Activated T-cell treated with anti-CD3 and anti-CD28 coated beads for 4 hours (primary cell): ENCODE measurements around the gene BTAF1.
A peak's percentile ranks its signal among the peaks of the same experiment; 100 is the strongest.
"Not testable (repeated sequence)": the region's sequence is repeated elsewhere in the genome, so short reads cannot be mapped to it uniquely, and the experiment has no call there.

Experiments used
- DNase-seq: peaks from one replicate; pipeline ENCODE4 v3.0.0-alpha.2; 2020

The BTAF1 gene

DNA sequence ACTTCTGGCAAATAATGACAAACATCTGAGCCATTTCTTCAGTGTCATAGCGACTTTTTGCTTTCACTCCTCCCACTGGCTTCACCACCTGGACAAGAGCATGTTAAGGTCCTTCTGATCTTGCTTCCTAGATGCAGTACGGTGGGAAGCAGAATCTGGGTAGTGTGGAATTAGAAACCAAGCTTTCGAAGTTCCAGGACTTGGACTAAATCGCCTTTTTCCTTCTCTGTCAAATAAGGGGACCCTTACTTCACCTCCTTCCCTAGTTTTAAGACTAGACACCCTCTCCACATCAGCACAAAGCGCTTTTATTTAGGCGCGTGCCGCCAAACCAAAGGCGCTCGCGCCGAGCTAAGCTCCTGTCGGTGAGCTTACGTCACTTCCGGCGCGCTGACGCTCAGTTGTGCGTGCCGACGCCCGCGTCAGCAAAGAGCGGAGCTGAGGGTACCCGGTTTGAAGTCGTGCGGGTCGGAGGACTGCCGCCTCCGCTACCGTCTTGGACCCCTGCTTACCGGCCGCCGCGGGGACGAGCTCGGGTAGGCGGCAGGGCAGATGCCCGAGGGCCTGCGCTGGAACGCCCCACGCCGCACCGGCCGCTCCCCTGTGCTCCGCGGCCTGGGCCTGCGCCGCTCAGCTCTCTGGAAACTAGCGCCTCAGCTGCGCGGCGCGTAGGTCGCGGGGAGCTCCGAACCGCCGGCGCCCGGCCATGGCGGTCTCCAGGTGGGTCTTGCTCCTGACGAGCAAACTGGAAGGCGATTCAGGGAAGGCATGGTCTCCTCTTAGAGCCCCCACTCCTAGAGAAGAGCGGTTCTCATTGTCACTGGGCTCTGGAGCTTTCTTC, at the start of gene BTAF1:
Gene BTAF1, plus strand, starts transcription at position 400 of the 841 bp plus-strand sequence. Its CDS starts 307 bp downstream, at position 707.
- peak; percentile 88 for DNase-seq

DNA sequence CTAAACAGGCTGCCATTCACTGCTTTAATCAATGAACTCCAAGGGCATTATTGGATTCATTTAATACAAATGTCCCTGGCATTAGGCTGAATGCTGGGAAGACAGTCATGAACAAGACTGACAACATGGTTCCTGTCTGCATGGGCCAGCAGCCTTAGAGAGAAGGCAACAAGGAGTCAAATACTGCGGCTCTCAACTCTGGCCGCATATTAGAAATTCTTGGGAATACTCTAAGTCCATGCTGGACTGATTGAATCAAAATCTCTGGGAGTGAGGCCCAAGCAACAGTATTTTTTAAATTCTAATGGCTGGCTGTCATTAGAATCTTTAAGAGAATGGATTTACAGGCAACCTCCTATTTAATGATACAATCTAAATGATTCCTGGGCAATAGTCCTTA, 48.4 kb upstream of the BTAF1 start:
- DNase-seq: no peak

DNA sequence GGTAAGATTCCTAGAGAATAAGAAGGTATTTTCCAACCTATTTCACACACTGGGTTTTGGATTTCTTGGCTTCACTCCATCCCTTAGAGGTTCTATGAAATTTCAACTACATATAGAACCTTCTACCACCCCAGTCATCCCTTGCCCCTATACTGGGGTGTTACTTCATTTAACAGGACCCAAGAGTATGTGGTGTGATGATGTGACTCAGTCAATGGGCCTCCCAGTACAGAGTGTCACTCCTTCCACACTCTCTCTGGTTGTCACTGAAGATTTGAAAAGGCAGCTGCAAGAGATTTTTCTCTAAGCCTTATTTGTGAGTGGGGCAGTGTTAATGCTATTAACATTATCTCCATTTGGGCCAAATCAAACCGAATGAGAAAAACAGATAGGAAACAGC, 47.8 kb upstream of the BTAF1 start:
- no peak for DNase-seq

DNA sequence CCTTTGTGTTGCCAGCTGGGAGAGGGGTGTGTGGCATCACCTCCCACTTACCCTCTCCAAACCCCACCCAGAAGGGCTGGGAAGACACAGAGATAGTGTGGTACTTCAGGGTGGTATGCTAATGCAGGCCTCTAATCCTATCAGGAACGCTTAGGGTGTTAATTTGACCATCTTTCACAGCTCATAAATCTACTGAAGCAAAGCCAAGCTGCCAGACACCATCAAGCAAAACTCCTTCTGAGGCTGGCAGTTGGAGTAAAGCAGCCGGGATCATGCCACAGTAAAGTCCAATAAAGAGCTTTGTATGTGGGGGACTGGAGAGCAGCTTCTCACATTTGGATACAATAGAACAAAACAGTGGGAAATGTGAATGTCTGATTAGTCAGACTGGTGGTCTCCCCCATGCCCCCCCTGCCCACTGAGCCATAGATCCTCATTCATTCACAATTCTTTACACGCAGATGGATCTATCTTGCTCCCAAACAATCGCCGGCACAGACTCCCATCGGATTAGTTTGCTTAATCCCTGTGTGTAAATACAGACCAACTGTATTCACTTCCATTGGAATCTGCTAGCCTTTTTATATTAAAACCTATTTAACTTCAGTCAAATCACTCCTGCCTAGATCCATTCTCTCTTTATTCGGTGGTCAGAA, 43.9 kb upstream of the BTAF1 start:
- no peak for DNase-seq

DNA sequence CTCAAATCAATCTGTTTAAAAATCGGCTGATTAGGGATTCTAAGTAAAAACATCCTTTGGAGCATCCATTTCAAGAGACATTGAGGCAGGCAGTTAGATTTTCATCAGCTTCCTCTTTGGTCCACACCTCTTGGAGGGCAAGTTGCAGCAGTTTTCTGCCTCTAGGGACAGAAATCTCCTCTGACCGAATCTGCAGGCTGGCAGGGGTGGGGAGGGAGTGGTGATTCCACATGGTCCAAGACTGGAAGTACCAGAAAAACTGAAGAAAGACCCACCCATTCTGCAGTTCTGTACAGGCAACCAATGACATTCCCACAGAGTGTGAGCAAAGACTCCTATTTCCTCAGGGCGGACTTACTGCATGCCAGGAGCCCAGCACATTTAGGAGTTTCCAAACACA, 43.3 kb upstream of the BTAF1 start:
- DNase-seq: no peak

DNA sequence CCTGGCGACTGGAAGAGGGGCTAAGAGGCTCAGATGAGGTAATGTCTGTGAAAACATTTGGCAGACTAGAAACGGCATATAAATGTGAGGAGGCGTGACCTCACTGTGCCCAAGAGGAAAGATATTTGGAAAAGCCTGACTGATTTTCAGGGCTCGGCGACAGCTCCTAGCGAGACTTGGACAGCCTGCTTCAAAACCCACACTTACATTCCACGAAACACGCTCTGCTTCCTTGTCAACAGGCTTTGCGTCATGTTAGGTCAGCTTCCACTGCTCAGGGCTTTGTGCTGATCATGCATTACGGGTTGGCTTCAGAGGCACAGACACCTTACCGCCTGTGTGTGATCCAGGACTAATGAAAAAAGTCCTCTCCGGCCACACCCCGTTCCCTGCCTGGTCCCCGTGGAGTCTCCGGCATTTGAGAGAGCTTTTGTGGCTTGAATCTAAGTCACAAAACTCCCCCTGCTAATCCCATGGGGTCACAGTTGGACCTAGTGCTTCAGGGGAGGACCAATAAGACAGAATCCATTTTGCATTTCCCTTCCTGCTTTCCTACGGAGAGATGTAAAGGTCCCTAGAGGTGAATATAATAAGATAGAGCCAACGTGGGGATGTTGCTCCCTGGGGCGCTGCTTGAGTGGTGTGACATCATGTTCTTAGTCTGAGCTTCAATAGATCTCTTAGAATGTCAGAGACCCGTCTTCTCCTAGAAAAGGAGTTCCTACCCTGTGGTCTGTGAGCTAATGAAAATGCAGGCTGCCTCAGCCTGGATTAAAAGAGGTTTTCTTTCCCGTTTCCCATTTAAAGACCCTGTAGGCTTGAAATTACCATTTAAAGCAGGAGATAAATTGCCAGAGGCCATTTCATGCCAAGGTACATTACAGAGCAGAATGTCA, 39.8 kb upstream of the BTAF1 start:
- no peak for DNase-seq

DNA sequence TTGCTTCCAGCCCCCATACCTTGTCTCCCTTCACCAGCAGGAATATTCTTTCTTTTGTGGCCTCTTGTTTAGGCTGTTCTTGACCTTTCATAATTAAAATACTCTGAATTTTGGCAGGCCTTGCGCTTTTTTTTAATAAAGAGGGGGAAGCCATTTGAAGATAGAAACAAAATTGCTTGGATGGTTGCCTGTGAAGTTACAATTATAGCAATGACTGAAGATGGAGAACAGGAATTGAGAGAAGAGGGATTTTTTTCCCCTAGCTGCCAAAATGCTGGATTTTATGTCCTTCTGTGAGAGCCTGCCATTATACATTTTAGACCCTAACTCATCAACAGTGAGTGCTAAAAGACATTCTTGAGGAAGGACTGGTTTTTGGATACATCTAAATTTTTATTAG, 39.0 kb upstream of the BTAF1 start:
- DNase-seq: no peak

DNA sequence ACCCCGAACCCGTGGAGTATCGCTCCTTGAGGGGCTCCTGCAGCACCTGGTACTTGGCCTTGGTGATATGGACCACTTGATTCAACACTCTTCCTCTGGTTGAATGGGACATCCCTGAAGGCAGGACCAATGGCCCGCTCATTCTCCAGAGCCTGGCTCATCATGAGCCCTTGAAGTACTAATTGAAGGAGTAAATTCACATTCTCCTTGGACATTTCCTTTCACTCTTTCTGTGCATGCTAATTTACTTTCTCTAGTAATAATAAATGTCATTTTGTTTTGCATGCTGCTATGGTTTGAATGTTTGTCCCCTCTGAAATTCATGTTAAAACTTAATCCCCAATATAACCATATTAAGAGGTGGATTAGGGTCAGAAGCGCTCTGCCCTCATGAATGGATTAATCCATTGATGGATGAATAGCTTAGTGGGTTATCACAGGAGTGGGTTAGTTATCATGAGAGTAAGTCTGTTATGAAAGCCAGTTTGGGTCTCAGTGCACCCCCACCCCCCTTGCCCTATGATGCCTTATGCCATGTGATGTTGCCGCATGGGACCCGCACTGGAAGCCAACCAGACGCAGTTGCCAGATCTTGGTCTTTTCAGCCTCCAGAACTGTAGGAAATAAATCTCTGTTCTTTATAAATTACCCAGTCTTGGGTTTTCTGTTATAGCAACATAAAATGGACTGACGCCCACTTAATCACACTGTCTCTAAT, 38.0 kb upstream of the BTAF1 start:
- DNase-seq: no peak

DNA sequence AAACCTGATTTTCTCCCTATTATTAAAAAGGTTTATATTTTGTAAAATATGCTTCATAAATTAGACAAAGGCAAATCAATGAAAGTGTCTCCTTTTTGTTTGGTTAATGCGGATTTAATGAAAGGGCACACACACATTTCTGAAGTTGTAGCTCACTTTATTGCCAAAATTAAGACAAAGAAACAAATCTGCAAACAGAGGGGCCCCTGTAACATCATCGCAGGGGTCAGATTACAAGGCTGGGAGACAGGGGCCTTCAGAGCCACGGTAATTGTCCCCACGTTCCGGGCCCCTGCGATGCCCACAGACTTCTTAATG, 36.7 kb upstream of the BTAF1 start:
- no peak for DNase-seq

DNA sequence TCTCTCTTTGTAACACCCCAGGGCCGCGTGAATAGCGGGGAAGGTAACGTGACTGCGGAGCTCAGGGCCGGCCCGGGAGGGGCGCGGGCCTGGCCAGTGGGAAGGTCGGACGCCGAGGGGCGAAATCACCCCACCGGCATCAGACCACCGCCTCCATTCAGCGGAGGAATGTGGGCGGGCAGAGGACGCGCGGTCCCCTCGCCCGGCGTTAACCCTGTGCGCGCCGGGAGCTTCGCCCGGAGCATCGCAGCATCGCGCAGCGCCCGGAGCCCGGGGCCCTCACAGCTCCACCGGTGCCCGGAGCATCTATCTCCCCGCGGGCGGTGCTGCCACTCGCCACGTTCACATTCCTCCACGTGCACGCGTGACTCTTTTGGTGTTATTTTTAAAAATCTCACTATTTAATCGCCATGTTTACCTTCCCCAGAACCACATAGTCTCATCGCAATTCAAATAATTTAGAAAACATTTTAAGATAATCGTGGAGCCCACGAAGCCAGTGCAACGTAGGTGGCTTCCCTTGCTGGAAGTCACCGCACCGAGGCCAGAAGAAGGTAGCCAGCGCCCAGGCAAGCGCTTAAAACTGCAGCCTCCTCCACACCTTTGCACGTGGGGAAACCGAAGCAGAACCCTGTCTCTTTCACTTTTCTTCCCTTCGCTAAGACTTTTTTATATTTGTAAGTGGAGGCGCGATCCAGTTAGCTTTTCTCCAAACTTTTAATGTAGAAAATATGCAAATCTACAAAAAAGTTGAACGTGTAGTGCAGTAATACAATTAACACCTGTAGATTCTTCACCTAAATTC, 36.1 kb upstream of the BTAF1 start:
- DNase-seq: peak; percentile 3

DNA sequence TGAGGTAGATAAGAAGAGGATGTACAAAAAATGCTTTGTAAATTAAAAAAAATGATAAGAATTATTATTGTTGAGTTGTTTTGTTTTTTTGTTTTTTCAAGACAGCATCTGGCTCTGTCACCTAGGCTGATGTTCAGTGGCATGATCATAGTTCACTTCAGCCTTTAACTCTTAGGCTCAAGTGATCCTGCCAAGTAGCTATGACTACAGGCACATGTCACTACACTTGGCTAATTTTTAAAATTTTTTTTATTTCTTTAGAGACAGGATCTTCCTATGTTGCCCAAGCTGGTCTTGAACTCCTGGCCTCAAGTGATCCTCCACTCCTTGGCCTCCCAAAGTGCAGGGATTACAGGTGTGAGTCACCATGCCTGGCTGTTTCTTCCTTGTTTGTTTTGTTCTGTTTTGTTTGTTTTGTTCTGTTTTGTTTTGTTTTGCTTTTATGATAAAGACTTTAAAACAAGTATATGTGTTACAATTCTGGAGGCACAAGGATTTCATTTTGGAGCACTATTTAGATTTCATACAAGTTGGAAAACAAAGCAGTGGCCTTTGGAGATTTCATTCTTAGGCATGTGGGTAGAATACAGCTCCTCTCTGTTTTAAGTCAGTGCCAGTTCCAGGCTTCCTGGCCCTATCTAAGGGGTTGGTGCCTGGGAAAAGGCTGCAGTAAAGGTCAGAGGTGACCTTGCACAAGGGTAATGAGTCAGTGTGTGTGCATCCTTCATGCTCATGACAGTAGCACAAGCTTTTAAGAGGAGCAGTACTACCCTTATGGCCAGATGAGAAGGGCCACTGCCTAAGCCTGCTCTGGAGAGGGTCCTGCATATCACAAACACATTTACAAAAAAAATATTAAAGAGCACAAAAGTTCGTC, 32.2 kb upstream of the BTAF1 start:
- no peak for DNase-seq

DNA sequence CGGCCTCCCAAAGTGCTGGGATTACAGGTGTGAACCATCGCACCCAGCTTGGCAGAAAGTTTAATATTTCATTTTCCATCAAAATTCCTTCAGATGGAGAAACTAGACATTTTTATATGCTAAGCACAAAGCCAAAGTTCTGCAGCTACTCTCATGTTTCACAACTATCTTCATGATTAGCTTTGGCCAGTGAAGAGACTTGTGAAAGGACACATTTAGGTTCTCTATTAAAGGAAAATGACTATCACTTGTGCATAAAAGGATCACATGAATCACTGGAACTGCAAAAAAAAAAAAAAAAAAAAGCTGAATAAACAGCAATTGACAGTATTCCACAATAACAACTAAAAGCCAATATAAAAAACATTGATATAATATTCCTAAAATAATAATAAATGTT, 30.5 kb upstream of the BTAF1 start:
- DNase-seq: no peak

DNA sequence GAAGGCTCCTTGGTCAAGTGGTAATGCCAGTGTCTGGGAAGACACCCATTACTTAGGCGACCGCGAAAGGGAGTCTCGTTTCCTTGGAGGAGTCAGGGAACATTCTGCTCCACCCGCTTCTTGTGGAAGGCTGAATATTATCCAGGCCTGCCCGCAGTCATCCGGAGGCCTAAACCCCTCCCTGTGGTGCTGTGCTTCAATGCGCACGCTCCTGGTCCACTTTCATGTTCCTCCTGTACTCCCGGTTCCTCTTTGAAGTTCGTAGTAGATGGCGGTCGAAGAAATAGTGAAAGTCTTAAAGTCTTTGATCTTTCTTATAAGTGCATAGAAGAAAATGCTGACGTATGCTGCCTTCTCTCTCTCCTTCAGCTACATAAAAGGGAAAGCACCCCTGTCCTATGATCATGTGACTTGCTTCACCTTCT, 29.3 kb upstream of the BTAF1 start:
- DNase-seq: not testable (repeated sequence)

DNA sequence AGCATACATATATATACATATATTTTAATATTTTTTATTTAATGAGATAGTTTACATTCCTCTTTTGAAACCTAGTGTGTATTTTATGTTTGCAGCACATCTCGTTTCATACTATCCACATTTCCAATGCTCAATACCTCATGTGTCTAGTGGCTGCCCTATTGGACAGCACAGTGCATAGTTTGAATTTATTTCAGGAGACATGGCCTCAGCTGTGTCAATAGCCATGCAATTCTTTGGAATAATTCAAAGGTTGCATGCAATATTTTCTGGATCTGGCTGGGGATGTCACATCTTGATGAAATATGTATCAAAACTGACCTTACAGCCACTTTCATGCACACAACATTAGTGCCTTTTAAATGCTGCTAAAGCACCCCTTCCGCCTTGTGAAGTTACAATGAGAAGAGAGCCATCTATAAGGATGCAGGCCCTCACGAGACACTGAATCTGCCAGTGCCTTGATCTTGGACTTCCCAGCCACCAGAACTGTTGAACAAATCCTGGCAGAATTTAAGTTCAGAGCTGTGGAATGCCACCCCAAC, 27.3 kb upstream of the BTAF1 start:
- no peak for DNase-seq

DNA sequence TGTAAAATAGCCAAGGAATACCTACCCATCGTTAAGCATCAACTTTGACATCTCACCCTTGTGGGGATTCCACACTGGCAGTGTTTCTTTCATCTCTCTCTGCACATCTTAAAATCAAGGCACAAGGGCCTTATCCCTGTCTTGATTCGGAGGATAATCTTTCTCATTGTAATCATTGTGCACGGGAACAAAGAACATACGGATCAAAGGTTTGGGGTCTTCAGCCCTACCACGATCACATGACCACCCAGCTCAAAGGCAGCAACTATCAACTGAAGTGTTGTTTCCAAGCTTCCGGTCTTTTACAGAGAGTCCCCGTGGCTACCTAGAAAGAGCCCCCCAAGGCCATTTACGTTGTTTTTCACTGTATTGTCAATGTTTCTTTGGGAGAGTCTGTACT, 26.1 kb upstream of the BTAF1 start:
- no peak for DNase-seq

DNA sequence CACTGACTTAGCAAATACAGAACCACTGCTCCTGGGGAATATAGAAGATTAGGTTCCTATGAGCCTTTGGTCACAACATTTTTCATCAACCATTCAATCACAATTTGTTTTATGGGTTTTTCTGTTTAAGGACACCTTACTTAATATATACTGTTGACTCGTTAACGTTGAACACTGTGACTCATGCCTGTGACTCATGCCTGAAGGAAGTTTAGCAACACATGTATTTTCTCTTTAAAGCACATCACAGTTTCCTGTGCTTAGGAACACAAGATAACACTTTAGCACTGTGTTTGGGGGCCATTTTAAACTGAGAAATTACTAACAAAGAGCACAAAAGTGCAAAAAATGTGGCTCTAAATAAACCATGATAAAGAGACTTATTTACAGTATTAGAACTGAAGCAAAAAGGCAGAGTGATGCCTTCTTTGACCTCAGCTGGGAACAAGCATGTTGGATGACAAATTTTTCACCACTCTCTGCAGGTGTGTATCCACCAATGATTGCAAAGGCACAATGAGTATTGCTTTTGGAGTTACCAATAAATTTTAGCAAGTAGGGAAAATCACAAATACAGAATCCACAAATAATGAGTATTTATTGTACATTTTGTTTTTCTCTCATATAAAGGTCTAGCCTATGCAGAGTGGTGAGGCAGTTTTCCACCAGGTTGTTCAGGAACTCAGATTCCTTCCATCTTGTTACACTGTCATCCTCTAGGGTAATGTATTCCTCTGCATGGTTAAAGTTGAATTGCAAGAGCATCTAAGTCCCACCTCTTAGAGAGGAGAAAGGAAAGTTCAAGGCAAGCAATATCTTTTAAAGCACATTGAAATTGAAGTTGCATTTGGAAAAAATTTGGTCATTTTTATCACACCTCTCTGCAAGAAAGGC, 21.5 kb upstream of the BTAF1 start:
- DNase-seq: peak; percentile 61

DNA sequence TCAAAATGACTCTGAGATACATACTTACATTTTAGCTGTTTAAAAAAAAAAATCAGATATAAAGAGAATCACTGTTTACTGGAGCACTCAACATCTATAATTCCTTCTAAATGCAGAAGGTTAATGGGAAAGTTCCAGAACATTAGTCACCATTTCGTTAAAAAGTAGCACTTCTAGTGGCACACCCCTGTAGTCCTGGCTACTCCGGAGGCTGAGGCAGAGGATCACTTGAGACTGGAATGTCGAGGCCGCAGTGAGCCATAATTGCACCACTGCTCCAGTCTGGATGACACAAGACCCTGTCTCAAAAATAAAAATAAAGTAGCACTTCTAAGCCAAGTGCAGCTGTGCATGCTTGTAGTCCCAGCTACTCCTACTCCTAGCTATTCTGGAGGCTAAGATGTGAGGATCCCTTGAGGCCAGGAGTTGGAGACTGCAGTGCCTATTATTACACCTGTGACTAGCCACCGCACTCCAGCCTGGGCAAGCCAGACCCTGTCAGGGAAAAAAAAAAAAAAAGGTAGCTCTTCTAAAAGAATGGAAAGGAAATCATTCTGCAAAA, 16.5 kb upstream of the BTAF1 start:
- no peak for DNase-seq

DNA sequence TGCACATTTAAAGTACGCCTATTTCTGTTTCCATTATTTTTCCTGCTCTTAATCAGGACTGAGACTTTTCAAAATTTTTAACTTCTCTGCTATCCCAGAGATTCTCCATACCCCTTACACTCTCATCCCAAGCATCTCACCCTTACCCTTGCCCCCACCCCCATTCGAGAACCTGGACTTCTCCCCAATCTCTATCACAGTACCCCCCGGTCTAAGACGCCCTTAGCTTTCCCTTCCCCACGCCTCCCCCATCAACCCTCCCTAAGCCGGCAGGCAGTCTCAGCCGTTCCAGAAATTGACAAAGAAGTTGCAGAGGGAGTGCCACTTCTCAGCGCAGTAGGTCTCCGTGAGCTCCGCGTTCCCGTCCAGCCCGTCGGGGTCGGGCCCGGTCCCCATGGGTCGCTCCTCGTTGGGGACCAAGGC, 15.6 kb upstream of the BTAF1 start:
- DNase-seq: no peak
